Caco-2 (cell line): ENCODE results near the gene HAPLN2. TPM values are rescaled to one million over a fixed set of nuclear protein-coding genes. Genes with fewer than 3 reads are reported as not detected.

Experiments used
- BruUV-seq: library from RNA; stranded (reverse); fragments of 400-500 nt; replicated peaks from 2 replicates; lab custom pipeline; 2021; lab: Mats Ljungman, UMichigan
- CTCF ChIA-PET: fragments of 300-600 bp; sonication (Branson Sonifier 250); formaldehyde crosslinking; loops from one replicate; lab custom pipeline; 2022; ENCODE audit warnings: antibody characterized with exemption; lab: Charles Lee
- POLR2A ChIA-PET: fragments of 300-600 bp; sonication (Branson Sonifier 250); formaldehyde crosslinking; loops from one replicate; lab custom pipeline; 2022; ENCODE audit warnings: antibody characterized with exemption; lab: Charles Lee
- DNase-seq, 2 experiments: peaks; one replicate each; pipeline versions ENCODE4 v3.0.0 to v3.0.0-alpha.2; 2020 to 2022
- H3K27me3 ChIP-seq: replicated peaks from 2 replicates; pipeline ENCODE4 v1.6.0; 2011; ENCODE audit warnings: low read length; ENCODE audit not compliant: control insufficient read depth, insufficient read depth
- H3K36me3 ChIP-seq: 2 replicates; pipeline ENCODE4 v1.5.1; 2011; ENCODE audit warnings: low read length; ENCODE audit not compliant: control insufficient read depth, insufficient read depth
- H3K4me1 ChIP-seq: fragments of 250-450 bp; sonication (Bioruptor Pico); 2 replicates; pipeline ENCODE4 v1.5.1; 2020; ENCODE audit warnings: mild to moderate bottlenecking
- H3K4me3 ChIP-seq: 2 replicates; pipeline ENCODE4 v1.5.1; 2011; ENCODE audit warnings: low read depth, mild to moderate bottlenecking, control low read depth, low read length
- H3K9me3 ChIP-seq: fragments of 250-450 bp; sonication (Bioruptor Pico); 2 replicates; pipeline ENCODE4 v1.5.1; 2020; ENCODE audit warnings: mild to moderate bottlenecking, moderate library complexity
- H3K27ac Mint-ChIP-seq: one replicate; pipeline ENCODE4 v1.8.0; 2022; ENCODE audit warnings: mixed read lengths; ENCODE audit not compliant: unreplicated experiment
- H3K27me3 Mint-ChIP-seq: one replicate; pipeline ENCODE4 v1.8.0; 2022; ENCODE audit warnings: mixed read lengths; ENCODE audit not compliant: insufficient read depth, unreplicated experiment
- H3K36me3 Mint-ChIP-seq: one replicate; pipeline ENCODE4 v1.8.0; 2022; ENCODE audit warnings: mild to moderate bottlenecking, mixed read lengths; ENCODE audit not compliant: insufficient read depth, unreplicated experiment
- H3K4me1 Mint-ChIP-seq: one replicate; pipeline ENCODE4 v1.8.0; 2022; ENCODE audit warnings: low read depth, mixed read lengths; ENCODE audit not compliant: unreplicated experiment
- H3K4me3 Mint-ChIP-seq: one replicate; pipeline ENCODE4 v1.8.0; 2022; ENCODE audit warnings: mild to moderate bottlenecking, moderate library complexity, mixed read lengths; ENCODE audit not compliant: unreplicated experiment
- H3K9me3 Mint-ChIP-seq: one replicate; pipeline ENCODE4 v1.8.0; 2022; ENCODE audit warnings: mixed read lengths; ENCODE audit not compliant: unreplicated experiment
- intact Hi-C: fragments of 100-400 bp; cut with micrococcal nuclease; formaldehyde crosslinking; loops from one replicate; pipeline ENCODE4 v1.10.0; 2022; ENCODE audit not compliant: unreplicated experiment
- total RNA-seq: library from RNA; stranded (reverse); gene quantifications from 2 replicates; pipeline ENCODE4 v1.2.3, GENCODE V29; 2022
- TF ChIP-seq, protein P1 (sequence below), 2 experiments: fragments of 200-600 bp in 1 of 2; IDR thresholded peaks; 1 replicate in 1 of 2; 2 replicates in 1 of 2; pipeline versions ENCODE4 v1.5.1 to v1.8.0; 2011 to 2022; ENCODE audit warnings: antibody characterized with exemption in 1 of 2, control low read depth in 1 of 2, inconsistent platforms in 1 of 2, low read depth in 1 of 2, low read length in 1 of 2, mild to moderate bottlenecking in 1 of 2, moderate library complexity in 1 of 2; ENCODE audit not compliant: insufficient read depth in 1 of 2, severe bottlenecking in 1 of 2, unreplicated experiment in 1 of 2

HAPLN2 gene
- total RNA-seq, 1 experiment from 2014 or later = not detected

DNA sequence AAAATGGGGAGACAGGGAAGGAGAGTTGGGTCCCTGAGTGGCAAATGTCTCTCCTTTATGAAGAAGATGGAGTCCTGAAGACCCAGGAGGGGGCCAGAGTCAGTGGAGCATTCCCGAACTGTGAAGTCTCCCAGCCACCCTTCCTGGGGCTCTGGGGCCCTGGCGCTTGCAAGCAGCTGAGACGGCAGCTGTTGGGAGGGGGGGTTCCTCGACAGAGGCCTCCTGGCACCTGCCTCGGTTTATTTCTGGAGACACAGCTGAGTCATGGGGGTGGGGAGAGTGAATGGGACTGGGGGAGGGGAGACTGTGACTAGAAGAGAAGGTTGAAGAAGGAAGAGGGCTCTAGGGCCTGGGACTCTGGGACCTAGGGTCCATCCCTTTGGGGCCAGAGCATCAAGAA lies 44.0 kb downstream of the HAPLN2 start:
- Mint-ChIP-seq H3K27me3 (no peaks in the 10 kb centered on the region), H3K4me3 (no peak overlapping the region), H3K4me1 (peaks cover 66% of the 10 kb centered on the region), H3K27ac (peak overlapping the region; percentile 89), H3K36me3 (peaks cover 4% of the 10 kb centered on the region), H3K9me3 (no peaks in the 10 kb centered on the region)
- Histone ChIP-seq H3K36me3 (no peaks in the 10 kb centered on the region), H3K4me3 (no peak overlapping the region), H3K9me3 (no peaks in the 10 kb centered on the region), H3K4me1 (peaks cover 68% of the 10 kb centered on the region), H3K27me3 (no peaks in the 10 kb centered on the region)
- no peak for DNase-seq
- ChIA-PET POLR2A (interaction anchor here (0.6 kb wide), 1 partner anchor 188 kb away, joined by 10 read pairs; no protein-coding TSS in a partner anchor), CTCF (interaction anchor here (0.7 kb wide), 1 partner anchor 465 kb away, joined by 5 read pairs; no protein-coding TSS in a partner anchor)
- TF ChIP-seq, protein P1, sequence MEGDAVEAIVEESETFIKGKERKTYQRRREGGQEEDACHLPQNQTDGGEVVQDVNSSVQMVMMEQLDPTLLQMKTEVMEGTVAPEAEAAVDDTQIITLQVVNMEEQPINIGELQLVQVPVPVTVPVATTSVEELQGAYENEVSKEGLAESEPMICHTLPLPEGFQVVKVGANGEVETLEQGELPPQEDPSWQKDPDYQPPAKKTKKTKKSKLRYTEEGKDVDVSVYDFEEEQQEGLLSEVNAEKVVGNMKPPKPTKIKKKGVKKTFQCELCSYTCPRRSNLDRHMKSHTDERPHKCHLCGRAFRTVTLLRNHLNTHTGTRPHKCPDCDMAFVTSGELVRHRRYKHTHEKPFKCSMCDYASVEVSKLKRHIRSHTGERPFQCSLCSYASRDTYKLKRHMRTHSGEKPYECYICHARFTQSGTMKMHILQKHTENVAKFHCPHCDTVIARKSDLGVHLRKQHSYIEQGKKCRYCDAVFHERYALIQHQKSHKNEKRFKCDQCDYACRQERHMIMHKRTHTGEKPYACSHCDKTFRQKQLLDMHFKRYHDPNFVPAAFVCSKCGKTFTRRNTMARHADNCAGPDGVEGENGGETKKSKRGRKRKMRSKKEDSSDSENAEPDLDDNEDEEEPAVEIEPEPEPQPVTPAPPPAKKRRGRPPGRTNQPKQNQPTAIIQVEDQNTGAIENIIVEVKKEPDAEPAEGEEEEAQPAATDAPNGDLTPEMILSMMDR (IDR thresholded peaks at IDR 0.05; ENCODE audit: insufficient read depth in 1 of 2, low read depth in 1 of 2, low read length in 1 of 2, severe bottlenecking in 1 of 2, unreplicated experiment in 1 of 2) = no peak
- intact Hi-C loops = no loop called here
- BruUV-seq = no TSS peak

DNA sequence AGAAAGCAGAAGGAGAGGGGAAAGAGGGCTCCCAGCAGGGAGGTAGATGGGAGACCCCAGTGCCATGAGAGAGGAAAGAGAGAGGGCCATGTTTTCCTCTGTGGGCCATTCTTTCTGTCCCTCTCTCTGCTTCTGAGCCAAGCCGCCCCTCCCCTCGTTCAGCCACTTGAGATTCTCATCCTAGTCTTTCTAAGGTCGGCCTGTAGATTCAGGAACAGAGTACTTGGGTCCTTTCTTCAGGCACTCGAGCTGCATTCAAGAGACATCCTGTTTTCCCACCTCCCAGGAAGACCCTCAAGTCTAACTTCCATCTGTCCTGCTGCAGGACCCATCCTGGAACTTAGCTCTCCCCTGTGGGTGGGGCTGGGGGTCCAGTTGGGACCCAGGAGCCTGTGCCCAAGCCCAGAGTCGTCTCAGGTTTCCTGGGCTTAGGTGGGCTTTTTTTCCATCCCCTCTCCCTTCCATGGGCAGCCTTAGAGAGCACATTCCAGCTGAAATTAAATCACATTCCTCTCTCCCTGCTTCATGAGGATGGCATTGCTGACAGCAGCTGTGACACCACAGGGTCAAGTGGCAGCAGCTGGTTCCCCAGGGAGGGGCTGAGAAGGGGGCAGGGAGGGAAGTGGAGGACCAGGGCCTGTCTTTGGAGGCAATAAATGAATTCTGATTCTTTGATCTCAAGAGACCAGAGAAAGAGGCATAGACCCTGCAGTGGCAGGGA lies 45.0 kb downstream of the HAPLN2 start:
- Mint-ChIP-seq H3K4me1 (peaks cover 67% of the 10 kb centered on the region), H3K27me3 (no peaks in the 10 kb centered on the region), H3K9me3 (no peaks in the 10 kb centered on the region), H3K36me3 (peaks cover 4% of the 10 kb centered on the region), H3K27ac (peak overlapping the region; percentile 89), H3K4me3 (no peak overlapping the region)
- no TSS peak for BruUV-seq
- no peaks in the 10 kb centered on the region for H3K27me3 ChIP-seq
- TF ChIP-seq, protein P1 (IDR thresholded peaks at IDR 0.05; ENCODE audit: insufficient read depth in 1 of 2, low read depth in 1 of 2, low read length in 1 of 2, severe bottlenecking in 1 of 2, unreplicated experiment in 1 of 2) = no peak
- H3K4me3 ChIP-seq = no peak overlapping the region
- intact Hi-C loops = no loop called here
- ChIA-PET POLR2A (interaction anchor here (0.7 to 1.4 kb wide), 2 partner anchors 12 to 39 kb away, joined by 3 to 19 read pairs; partner anchors contain the start of gene NES), CTCF (interaction anchor here (1.1 to 2.2 kb wide), 4 partner anchors 13 to 62 kb away, joined by 3 to 24 read pairs (median 7); partner anchors contain the start of gene NES)
- H3K9me3 ChIP-seq = no peaks in the 10 kb centered on the region
- no peaks in the 10 kb centered on the region for H3K36me3 ChIP-seq
- H3K4me1 ChIP-seq = peaks cover 71% of the 10 kb centered on the region
- no peak for DNase-seq

DNA sequence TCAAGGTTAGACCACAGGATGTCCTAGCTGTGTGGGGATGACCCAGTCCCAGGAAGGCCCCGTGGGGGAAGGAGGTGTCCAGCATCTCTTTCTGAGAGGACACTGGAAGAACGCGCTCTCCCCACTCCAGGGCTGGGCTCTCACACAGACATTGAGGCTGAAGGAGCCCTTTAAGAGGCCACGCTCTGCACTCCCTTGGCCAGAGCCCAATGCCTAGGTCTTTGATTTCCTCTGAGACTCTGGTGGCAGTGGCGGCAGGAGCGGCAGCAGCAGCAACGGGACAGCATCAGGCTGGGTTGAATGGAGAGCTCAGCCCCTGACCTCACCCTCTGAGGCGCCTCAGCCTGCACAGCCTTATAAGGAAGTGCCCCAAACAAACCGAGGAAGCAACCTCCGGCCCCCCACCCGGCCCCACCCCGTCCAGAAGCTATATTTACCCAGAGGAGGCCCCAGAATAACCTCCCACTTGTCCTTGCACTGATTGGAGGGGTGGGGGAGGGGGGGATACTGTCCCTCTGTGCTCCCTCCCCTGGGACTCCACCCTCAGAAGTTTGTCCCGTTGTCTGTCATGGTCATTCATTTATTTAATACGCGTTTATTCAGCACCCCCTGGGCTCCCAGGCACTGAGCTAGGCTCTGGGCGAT lies 45.7 kb downstream of the HAPLN2 start:
- H3K9me3 ChIP-seq = no peaks in the 10 kb centered on the region
- intact Hi-C loops = no loop called here
- H3K9me3 Mint-ChIP-seq = no peaks in the 10 kb centered on the region
- no peaks in the 10 kb centered on the region for H3K27me3 ChIP-seq
- H3K4me1 ChIP-seq = peaks cover 70% of the 10 kb centered on the region
- peak; percentile 58 to 84 for DNase-seq
- H3K27me3 Mint-ChIP-seq = no peaks in the 10 kb centered on the region
- no TSS peak for BruUV-seq
- TF ChIP-seq, protein P1 (IDR thresholded peaks at IDR 0.05; ENCODE audit: insufficient read depth in 1 of 2, low read depth in 1 of 2, low read length in 1 of 2, severe bottlenecking in 1 of 2, unreplicated experiment in 1 of 2) = no peak
- POLR2A ChIA-PET = interaction anchor here (0.6 to 1.4 kb wide), 4 partner anchors 12 to 286 kb away, joined by 3 to 19 read pairs (median 4); partner anchors contain the start of gene NES
- CTCF ChIA-PET = interaction anchor here (0.6 to 2.2 kb wide), 7 partner anchors 12 to 165 kb away, joined by 3 to 24 read pairs (median 5); partner anchors contain the start of gene NES
- H3K36me3 ChIP-seq = no peaks in the 10 kb centered on the region
- H3K36me3 Mint-ChIP-seq = no peaks in the 10 kb centered on the region
- H3K27ac Mint-ChIP-seq = peak overlapping the region; percentile 89
- no peak overlapping the region for H3K4me3 ChIP-seq
- H3K4me1 Mint-ChIP-seq = peaks cover 66% of the 10 kb centered on the region
- peak overlapping the region; percentile 47 for H3K4me3 Mint-ChIP-seq
